GM20000 (cell line): Measurements from ENCODE around the gene CLCN1.

Experiments
- DNase-seq: peaks from one replicate; pipeline ENCODE4 v3.0.0; 2012; ENCODE audit warnings: low spot score
- CTCF ChIP-seq: IDR thresholded peaks from 2 replicates; pipeline ENCODE4 v1.5.1; 2012; ENCODE audit warnings: mild to moderate bottlenecking, control low read depth; ENCODE audit errors: extremely low read depth, missing control alignments

The CLCN1 gene

GRCh38 chr7:143351060-143351459 is 35.1 kb downstream of the CLCN1 start:
- DNase-seq = no peak
- TF ChIP-seq CTCF = no peak

DNA sequence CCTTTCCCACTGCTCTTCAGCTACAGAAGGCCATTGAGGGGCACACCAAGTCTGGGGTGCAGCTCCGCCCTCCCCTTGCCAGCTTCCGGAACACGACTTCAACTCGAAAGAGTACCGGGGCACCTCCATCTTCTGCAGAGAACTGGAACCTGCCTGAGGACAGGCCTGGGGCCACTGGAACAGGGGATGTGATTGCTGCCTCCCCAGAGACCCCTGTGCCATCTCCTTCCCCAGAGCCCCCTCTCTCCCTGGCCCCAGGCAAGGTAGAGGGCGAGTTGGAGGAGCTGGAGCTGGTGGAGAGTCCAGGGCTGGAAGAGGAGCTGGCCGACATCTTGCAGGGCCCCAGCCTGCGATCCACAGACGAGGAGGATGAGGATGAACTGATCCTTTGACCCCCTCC is 35.7 kb downstream of the CLCN1 start:
- DNase-seq = no peak
- no peak for TF ChIP-seq CTCF

- TF ChIP-seq CTCF = no peak
- no peak for DNase-seq
These were observed 36.7 kb downstream of the CLCN1 start for GRCh38 chr7:143352531-143353002.

- no peak for TF ChIP-seq CTCF
- DNase-seq = no peak
These were observed 38.5 kb downstream of the CLCN1 start for GRCh38 chr7:143354376-143354775.

GRCh38 chr7:143354965-143355364 is 39.1 kb downstream of the CLCN1 start:
- TF ChIP-seq CTCF = no peak
- DNase-seq = no peak

- no peak for TF ChIP-seq CTCF
- DNase-seq = no peak
These were observed 39.8 kb downstream of the CLCN1 start for GRCh38 chr7:143355450-143356385.

GRCh38 chr7:143356414-143357050 is 40.6 kb downstream of the CLCN1 start:
- TF ChIP-seq CTCF = no peak
- DNase-seq = no peak
